Right renal pelvis (tissue), 4 donors: ENCODE results near the gene PPP6R3. TPM values are rescaled to one million over a fixed set of nuclear protein-coding genes. Genes with fewer than 3 reads are reported as not detected.
"Not testable (repeated sequence)": the region's sequence is repeated elsewhere in the genome, so short reads cannot be mapped to it uniquely, and the experiment has no call there.

ENCODE experiments used
- DNase-seq, 4 donors: peaks; one replicate each; pipeline ENCODE4 v3.0.0-alpha.2; 2013; ENCODE audit warnings: low read depth in 4 of 4, low spot score in 3 of 4, missing footprints in 1 of 4
- polyA plus RNA-seq, 4 donors: library from polyadenylated mRNA; unstranded; fragments of 120-200 nt; gene quantifications; one replicate each; pipeline ENCODE4 v1.2.1, GENCODE V29; 2013; ENCODE audit not compliant: insufficient read length in 4 of 4

Gene PPP6R3
- polyA plus RNA-seq, 4 donors = 82.7 to 109 (median 101) TPM

DNA sequence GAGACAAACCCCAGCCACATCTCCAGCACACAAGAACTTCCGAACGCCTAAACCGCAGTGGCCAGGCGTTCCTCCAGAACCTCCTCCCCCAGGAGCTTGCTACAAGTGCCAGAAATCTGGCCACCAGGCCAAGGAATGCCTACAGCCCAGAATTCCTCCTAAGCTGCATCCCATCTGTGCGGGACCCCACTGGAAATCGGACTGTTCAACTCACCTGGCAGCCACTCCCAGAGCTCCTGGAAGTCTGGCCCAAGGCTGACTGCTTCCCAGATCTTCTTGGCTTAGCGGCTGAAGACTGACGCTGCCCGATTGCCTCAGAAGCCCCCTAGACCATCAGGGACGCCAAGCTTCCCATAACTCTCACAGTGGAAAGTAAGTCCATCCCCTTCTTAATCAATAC lies 175.3 kb downstream of the PPP6R3 start:
- DNase-seq = not testable (repeated sequence)

DNA sequence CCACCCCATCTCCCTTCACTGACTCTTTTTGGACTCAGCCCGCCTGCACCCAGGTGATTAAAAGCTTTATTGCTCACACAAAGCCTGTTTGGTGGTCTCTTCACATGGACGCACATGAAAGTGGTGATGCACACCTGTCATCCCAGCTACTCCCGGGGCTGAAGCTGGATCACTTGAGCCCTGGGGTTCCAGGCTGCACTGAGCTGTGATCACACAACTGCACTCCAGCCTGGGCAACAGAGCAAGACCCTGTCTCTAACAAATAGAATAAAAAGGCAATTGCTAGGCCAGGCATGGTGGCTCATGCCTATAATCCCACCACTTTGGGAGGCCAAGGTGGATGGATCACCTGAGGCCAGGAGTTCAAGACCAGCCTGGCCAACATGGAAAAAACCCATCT lies 178.8 kb downstream of the PPP6R3 start:
- not testable (repeated sequence) for DNase-seq

DNA sequence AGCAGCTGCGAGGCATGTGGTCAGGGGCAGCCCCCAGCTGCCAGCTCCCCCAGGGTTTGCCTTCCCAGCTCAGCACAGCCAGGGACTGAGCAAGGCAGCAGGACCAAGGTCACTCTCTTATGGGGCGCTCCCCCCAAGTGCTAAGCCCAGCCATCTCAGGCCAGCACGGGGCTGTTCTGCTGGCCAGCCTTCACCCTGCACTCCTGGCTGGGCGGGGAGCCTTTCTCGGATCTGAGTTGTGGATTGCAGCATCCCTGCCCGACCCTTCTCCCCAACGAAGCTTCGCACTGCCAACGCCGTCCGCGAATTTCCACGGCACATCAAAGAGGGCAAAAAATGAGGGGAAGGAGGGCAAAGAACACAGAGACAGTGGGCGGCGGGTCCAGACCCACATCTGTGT lies 181.3 kb downstream of the PPP6R3 start:
- DNase-seq = no peak

DNA sequence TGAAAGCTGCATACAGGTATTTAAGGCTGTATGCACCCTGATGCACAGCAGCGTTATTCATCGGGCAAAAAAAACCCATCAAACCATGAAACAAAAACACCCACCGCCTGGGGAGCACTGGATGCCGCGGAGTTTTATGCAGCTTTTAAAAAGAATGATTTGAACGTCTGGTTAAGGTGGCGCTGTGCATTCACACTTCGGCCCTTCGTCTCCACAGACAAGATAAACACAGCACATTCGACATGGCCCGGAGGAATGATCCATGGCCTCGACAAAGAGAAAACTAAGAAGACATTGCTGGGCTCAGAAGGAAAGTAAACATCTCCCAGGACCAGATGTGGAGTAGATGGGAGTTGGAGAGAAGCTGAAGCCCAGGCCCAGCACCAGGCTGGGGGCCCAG lies 183.0 kb downstream of the PPP6R3 start:
- peak in 1 of 4 donors; percentile 26 for DNase-seq

DNA sequence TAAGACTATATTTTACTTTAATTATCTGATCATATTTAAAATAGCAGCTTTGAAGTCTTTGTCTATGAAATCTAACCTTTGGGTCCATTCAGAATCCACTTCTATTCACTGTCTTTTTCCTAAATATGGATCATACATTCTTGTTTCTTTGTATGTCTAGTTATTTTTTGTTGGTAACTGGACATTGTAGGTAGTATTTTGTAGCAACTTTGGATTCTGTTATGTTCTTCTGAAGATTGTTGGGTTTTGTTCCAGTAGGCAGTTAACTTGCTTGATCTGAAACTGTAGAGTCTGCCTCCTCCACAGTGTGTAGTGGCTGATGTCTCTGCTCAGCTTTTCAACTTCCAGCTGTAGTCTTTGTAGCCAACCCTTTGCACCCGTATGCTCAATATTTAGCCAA lies 186.3 kb downstream of the PPP6R3 start:
- no peak for DNase-seq

DNA sequence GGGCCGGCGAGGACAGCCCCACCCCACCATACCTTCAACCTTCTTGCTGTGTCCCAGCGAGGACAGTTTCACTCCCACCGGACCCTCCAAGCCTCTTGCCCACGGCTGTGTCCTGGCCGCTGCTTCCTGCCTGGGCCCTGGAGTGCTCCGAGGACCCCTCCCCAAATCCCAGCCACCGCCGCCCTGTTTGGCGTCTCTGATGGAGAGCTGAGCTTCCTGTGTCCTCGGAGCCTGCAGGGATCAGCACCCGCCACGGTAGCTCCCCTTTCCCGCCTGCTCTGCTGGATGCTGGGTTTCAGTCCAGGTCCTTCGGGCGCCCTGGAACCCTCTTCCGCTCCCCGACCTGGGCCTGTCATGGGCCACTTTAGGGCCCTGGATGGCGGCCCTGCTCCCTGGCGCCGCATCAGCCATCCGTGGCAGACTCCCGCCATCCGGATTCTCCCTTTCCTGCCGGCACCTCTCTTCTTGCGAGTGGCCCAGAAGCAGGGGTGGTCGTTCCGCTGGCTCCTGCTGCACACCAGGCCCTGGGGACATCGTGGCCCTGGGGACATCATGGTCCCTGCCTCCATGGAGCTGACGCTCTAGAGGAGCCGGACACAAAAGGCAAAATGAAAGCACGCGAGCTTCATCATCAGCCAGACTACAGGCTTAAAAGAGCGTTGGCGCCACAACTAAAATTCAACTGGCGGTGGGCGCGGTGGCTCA lies 189.5 kb downstream of the PPP6R3 start:
- DNase-seq = no peak

DNA sequence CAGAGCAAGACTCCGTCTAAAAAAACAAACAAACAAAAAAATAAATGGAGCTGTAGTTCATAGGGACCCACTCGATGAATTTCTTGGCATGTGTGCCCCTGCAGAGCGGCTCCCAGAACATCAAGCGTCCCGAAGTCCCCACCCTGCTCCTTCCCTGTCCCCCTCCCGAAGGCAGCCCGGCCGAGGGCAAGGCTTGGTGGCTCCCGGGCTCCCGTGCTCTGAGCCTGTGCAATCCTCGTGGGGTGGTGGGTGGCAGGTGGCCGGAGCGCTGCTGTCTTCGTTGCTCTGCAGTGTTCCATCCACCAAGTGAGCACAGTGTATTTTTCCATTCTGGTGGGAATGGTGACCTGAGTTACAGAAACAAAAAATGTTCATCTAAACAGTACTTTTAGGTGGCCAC lies 190.2 kb downstream of the PPP6R3 start:
- no peak for DNase-seq

DNA sequence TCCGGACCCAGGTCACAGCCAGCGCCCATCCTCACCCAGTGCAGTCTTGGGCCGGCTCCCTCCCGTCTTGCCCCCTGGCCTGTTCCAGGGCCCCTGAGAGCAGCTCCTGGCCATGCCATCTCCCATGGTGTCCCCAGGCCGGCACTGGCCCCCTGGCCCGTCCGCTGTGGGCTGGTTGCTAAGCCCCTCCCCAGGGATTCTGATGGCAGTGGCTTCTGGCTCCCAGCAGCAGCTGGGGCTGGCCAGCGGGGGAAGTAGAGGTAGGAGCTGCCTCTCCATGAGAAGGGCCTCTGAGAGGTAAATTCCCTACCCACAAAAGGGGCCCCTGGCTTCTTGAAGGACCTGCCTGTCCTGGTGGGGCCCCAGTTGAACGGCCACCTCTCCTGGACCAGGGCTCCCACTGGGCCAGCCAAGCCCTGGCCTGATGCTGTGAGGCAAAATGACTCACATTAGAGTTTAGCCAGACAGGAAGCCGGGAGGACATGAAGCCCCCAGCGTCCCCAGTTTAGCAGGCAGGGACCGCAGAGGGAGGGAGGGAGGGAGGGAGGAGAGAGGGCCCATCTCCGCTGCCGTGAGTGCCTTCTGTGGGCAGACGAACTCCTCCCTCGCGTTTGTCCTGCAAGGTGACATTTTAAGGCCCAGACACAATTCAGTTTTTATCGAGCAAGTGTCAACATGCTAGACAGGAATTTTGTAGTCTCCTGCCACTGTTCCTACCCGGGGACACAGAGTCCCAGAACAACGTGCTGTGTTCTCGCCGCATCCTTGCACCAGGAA lies 190.8 kb downstream of the PPP6R3 start:
- no peak for DNase-seq

DNA sequence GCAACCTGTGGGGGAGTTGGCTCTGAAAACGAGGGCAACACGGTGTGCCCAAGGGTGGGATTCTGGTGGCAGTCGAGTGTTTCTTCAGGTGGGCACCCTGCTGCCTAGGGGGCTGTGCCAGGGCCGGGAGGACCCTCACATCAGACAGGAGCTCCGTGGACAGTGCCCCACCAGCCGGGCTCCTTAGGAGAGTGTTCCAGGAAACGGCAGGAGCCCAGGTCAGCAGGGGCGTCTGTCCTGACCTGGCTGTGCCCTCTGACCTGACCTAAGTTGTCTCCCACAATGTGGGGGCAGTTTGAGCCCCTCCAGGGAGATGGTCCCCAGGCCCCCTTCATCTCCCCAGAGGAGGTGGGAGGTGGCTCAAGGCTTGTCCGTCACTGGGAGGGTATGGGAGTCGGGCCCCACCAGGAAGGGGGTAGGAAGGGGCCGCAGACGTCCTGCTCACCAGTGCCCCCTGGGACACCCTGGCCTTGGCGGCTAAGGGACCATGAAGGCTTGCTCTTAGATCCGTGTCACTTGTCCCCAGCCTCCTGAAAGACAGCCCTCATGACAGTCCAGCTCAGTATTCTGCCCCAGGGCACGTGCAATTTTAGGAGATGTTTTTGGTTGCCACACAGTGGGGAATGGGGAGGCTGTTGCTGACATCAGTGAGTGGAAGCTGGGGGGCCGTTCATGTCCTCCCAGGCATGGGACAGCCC lies 191.6 kb downstream of the PPP6R3 start:
- no peak for DNase-seq

DNA sequence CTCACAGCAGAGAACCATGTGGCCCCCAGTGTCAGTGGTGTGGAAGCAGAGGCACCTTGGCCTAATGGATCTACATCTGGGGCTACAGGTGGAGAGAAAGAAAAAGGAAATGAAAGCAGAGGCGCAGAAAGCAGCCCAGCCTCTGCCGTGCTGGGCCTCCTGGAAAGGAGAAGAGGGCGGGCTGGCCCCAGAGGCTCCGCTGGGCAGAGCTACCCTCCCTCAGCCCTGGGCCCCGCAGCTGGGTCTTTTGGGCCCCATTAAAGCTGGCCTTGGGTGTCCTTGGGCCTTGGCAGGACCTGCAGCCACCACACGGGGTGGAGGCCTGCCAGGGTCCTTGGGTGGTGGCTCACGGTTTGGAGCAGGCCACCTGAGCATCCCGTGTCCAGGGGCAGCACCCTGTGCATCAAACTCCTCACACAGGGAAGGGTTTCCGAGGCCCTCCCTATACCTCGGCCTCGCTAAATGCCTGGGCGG lies 192.2 kb downstream of the PPP6R3 start:
- DNase-seq = no peak

DNA sequence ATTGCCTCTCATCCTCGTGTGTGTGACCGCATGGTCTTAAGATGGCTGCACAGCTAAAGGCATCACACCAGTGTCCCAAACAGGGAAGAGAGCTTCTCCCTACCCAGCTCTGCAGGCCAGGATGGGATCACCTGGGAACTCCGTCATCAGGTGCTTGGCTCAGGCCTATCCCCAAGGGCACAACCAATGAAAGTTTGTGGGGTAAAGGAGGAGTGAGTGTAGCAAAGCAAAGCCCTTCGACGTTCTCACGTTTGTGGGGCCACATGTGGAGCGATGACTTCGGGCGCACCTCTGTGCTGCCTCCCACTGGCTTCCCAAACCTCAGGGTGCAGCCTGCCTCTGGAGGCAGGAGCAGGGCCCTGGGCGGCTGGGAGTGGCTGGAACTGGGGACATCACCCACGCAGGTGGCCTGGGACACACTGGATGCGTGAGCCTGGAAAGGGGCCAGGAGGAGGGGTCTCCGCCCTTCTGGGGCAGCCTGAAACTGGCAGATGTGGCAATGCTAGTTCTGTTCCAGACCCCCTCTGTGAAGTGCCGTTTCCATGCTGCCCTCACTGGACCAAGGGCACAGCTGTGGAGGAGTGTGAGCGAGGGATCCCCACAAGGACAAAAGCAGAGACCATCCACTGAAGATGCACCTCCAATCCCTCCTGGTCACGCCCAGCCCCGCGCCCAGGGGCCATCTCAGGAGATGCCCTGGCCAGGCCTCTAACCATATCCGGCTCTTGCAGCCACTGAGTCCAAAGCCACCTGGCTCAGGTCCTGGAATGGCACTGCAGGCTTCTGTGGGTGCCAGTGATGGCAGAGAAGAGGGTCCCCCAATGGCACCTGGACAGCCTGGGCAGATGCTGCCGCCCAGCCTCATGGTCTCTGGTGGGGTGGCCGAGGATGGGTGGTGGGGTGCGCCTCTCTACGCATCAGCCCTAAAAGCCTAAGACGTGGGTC lies 193.2 kb downstream of the PPP6R3 start:
- no peak for DNase-seq

DNA sequence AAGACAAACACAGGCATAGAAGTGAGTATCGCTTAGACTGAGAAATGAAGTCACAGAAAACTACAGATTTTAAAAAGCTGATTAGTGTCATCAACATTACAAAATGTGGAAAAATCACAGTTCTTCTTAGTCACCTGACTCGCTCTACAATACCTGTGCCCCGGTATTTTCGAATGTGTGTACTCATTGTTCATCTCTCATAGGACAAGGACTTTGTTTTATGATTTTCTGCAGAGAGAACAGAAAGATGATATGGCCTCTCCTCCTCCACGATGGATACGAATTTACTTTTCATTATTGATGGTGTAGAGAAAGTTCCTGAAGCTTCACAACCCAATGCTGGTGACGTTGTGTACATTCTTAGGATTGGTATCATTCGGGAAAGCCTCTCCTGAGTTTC lies 194.4 kb downstream of the PPP6R3 start:
- no peak for DNase-seq

DNA sequence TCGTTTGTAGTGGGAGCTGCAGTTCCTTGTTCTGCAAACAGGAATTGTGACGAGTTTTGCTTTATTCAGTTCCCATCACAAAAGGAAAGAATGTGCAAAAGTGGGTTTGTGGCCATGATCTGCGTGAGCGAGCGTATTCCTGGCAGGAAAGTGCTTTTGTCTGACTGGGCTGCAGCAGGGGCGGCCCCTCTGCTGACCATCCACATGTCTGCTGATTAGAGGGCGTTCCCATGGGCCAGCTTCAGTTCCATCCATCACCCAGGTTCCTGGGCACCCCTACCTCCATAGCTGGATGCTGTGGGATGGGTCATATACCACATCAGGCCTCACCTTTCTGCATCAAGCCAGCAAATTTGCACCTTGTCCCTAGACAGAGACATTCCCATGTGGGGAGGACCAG lies 194.9 kb downstream of the PPP6R3 start:
- DNase-seq = no peak

DNA sequence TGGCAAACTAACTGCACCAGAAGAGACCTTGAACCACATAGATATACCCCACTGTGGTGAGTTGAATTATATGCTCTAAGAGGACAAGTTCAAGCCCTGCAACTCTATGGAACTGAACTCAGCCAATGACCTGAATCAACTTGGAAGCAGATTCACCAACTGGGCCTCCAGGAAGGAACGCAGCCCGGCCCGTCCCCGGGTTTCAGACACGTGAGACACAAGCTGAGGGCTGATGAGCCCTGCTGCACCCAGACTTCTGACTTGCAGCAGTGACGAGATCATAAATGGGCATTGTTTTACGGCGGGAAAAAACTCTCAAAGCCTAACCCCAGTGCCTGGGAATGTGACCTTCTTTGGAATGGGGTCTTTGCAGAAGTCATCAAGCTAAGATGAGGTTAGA lies 195.3 kb downstream of the PPP6R3 start:
- no peak for DNase-seq

DNA sequence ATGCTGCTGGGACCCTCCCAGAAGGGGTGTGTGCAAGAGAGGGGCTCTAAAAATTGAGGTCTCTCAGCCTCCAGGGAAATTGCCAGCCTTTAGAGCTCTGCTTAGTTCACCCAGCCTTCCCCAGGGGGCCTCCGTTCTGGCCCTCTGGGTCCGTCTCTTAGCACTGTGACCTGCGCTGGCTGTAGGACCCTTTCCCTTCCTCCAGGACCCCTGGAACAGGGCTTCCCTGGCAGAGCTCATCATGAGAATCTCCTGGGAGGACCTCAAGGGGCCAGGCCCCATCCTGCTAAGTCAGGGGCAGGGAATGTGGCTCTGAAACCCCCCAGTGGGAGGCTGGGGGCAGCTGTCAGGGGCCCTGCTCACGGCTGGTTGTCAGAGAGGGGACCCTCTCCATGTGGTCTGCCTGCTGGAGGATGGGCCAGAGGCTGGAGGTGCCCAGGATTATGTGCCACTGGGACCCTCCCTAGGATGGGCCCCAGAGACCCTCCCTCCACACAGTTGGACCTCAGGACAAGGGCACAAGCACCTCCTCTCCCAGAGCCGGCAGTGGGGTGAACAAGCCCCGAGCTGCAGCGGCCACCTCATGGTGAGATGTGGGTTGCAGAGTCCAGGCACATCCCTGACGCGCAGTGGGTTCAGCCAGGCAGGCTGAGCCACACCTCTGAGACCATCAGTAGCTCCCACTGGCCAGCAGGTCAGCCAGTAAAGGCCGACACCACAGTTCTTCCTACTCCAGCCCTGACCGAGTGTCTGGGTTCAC lies 196.6 kb downstream of the PPP6R3 start:
- no peak for DNase-seq

DNA sequence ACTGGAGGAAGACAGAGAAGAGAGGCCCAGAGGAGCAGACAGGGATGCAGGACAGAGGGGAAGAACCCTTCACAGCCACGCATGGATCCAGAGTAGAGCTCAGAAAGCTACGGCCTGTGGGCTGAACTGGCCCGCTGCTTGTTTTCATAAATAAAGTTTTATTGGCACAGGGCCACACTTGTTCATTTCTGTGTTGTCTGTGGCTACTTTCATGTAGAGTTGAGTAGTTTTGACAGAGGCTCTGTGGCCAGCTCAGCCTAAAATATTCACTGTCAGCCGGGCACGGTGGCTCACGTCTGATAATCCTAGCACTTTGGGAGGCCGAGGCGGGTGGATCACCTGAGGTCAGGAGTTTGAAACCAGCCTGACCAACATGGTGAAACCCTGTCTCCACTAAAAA lies 197.5 kb downstream of the PPP6R3 start:
- DNase-seq = no peak

DNA sequence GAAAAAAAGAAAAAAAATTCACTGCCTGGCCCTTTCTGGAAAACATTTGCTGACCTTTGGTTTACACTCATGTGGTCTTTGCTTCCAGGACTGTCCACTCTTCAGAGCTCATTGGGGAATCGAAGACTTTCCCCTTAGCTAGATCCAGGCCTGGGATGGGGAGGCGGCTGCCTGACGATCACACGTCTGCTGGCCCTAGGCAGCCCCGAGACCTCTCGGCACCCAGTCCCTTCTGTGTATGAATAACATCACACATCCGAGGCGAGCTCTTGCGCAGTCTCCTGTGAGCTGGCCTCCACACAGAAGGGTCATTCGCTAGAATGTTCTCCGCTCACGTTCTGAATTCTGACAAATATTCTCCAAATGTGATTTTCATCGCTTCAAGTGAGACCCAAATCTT lies 198.1 kb downstream of the PPP6R3 start:
- no peak for DNase-seq

DNA sequence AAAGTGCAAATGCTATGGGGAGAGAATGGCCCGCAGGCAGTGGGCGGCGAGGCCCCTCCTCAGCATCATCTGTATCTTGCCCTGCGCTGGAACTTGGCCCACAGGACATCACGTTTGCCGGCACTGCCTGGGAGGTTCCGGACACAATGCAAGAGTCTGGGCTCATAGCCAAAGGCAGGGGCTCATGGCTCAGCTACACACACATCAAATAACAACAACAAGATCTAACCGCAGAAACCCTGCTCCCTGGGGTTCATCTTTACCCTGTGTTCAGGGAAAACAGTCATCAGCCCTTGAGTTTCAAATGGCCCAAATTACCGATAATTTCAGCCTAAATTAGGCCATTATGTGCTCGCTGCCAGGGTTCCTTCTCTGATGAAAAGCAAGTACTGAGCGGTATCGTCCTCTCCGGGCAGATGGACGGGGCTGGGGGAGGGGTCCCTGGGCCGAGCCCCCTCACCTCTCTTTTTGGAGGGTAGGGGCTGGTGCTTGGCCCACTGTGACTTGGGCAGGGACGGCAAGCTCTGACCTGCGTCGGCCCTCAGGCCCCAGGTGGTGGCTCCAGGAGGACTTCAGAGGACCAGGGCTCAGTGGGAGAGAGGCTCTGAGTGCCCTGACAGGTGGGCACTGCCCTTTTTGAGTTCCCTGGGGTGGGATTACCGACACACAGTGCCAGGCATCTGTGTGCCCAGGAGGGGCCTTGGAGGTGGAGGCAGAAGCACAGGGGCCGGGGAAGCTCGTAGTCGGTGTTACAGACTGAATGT lies 198.8 kb downstream of the PPP6R3 start:
- peak in 3 of 4 donors; percentile 39 to 62 (median 40) for DNase-seq
